ENCODE measurements around the gene MICAL2.

The MICAL2 gene

DNA sequence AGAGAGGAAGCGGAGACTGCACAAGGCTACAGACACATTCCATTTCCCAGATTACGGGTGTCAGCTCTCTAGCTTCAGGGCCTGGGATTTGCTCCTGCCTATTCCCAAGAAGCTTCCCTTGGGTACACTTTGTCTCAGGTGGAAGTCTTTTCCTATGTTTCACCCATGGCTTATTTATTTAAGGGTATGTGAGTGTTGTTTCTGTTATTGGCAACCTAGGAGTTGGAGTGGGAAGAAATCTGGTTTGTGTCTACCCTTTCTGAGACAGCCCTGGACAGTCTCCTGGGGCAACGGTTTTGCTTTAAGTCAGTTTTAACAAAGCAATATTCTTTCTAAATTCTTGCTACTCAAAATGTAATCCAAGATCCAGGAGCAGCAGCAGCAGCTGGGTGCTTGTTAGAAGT is 127.0 kb downstream of the MICAL2 start:
- TF ChIP-seq FOXP2 (optimal IDR thresholded peaks at IDR 0.05; ENCODE audit: borderline replicate concordance, extremely low read depth, extremely low read length, insufficient read depth), result no peak
- no peak for TF ChIP-seq SIN3A (IDR thresholded peaks at IDR 0.05; ENCODE audit: borderline replicate concordance, insufficient read depth, low read length)
- TF ChIP-seq POLR2AphosphoS5 (IDR thresholded peaks at IDR 0.05; ENCODE audit: low read depth, low read length), result no peak
- TF ChIP-seq, protein P1, sequence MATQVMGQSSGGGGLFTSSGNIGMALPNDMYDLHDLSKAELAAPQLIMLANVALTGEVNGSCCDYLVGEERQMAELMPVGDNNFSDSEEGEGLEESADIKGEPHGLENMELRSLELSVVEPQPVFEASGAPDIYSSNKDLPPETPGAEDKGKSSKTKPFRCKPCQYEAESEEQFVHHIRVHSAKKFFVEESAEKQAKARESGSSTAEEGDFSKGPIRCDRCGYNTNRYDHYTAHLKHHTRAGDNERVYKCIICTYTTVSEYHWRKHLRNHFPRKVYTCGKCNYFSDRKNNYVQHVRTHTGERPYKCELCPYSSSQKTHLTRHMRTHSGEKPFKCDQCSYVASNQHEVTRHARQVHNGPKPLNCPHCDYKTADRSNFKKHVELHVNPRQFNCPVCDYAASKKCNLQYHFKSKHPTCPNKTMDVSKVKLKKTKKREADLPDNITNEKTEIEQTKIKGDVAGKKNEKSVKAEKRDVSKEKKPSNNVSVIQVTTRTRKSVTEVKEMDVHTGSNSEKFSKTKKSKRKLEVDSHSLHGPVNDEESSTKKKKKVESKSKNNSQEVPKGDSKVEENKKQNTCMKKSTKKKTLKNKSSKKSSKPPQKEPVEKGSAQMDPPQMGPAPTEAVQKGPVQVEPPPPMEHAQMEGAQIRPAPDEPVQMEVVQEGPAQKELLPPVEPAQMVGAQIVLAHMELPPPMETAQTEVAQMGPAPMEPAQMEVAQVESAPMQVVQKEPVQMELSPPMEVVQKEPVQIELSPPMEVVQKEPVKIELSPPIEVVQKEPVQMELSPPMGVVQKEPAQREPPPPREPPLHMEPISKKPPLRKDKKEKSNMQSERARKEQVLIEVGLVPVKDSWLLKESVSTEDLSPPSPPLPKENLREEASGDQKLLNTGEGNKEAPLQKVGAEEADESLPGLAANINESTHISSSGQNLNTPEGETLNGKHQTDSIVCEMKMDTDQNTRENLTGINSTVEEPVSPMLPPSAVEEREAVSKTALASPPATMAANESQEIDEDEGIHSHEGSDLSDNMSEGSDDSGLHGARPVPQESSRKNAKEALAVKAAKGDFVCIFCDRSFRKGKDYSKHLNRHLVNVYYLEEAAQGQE (IDR thresholded peaks at IDR 0.05; ENCODE audit: insufficient read depth in 1 of 2, low read depth in 2 of 2, low read length in 2 of 2), result no peak
- TF ChIP-seq TAF1 (IDR thresholded peaks at IDR 0.05; ENCODE audit: borderline replicate concordance, insufficient read depth, low read length), result no peak

- TF ChIP-seq FOXP2 (optimal IDR thresholded peaks at IDR 0.05; ENCODE audit: borderline replicate concordance, extremely low read depth, extremely low read length, insufficient read depth) (no peak), POLR2AphosphoS5 (IDR thresholded peaks at IDR 0.05; ENCODE audit: low read depth, low read length) (no peak)
- TF ChIP-seq, protein P1 (IDR thresholded peaks at IDR 0.05; ENCODE audit: insufficient read depth in 1 of 2, low read depth in 2 of 2, low read length in 2 of 2), result no peak
Measured at GRCh38 chr11:12238420-12238819, 128.0 kb downstream of the MICAL2 start.

GRCh38 chr11:12239396-12239795 is 129.0 kb downstream of the MICAL2 start:
- TF ChIP-seq TAF1 (IDR thresholded peaks at IDR 0.05; ENCODE audit: borderline replicate concordance, insufficient read depth, low read length) (no peak), FOXP2 (optimal IDR thresholded peaks at IDR 0.05; ENCODE audit: borderline replicate concordance, extremely low read depth, extremely low read length, insufficient read depth) (no peak), SIN3A (IDR thresholded peaks at IDR 0.05; ENCODE audit: borderline replicate concordance, insufficient read depth, low read length) (no peak), POLR2AphosphoS5 (IDR thresholded peaks at IDR 0.05; ENCODE audit: low read depth, low read length) (no peak)
- TF ChIP-seq, protein P1 (IDR thresholded peaks at IDR 0.05; ENCODE audit: insufficient read depth in 1 of 2, low read depth in 2 of 2, low read length in 2 of 2), result no peak

- TF ChIP-seq FOXP2 (optimal IDR thresholded peaks at IDR 0.05; ENCODE audit: borderline replicate concordance, extremely low read depth, extremely low read length, insufficient read depth) (no peak), POLR2AphosphoS5 (IDR thresholded peaks at IDR 0.05; ENCODE audit: low read depth, low read length) (no peak), TAF1 (IDR thresholded peaks at IDR 0.05; ENCODE audit: borderline replicate concordance, insufficient read depth, low read length) (no peak), SIN3A (IDR thresholded peaks at IDR 0.05; ENCODE audit: borderline replicate concordance, insufficient read depth, low read length) (no peak)
- TF ChIP-seq, protein P1 (IDR thresholded peaks at IDR 0.05; ENCODE audit: insufficient read depth in 1 of 2, low read depth in 2 of 2, low read length in 2 of 2), result no peak
Measured at GRCh38 chr11:12239804-12240371, 129.5 kb downstream of the MICAL2 start.

GRCh38 chr11:12240677-12241076 is 130.3 kb downstream of the MICAL2 start:
- TF ChIP-seq FOXP2 (optimal IDR thresholded peaks at IDR 0.05; ENCODE audit: borderline replicate concordance, extremely low read depth, extremely low read length, insufficient read depth) (no peak), POLR2AphosphoS5 (IDR thresholded peaks at IDR 0.05; ENCODE audit: low read depth, low read length) (no peak), SIN3A (IDR thresholded peaks at IDR 0.05; ENCODE audit: borderline replicate concordance, insufficient read depth, low read length) (no peak), TAF1 (IDR thresholded peaks at IDR 0.05; ENCODE audit: borderline replicate concordance, insufficient read depth, low read length) (no peak)
- TF ChIP-seq, protein P1 (IDR thresholded peaks at IDR 0.05; ENCODE audit: insufficient read depth in 1 of 2, low read depth in 2 of 2, low read length in 2 of 2), result no peak

Data from PFSK-1 (cell line).